CMK (cell line): ENCODE results near the gene SLC4A2.

ENCODE experiments used
- DNase-seq: peaks from one replicate; pipeline ENCODE4 v3.0.0-alpha.2; 2010; ENCODE audit warnings: low read depth

Gene SLC4A2

GRCh38 chr7:151081170-151082101, 22.0 kb downstream of the SLC4A2 start:
- no peak for DNase-seq

DNA sequence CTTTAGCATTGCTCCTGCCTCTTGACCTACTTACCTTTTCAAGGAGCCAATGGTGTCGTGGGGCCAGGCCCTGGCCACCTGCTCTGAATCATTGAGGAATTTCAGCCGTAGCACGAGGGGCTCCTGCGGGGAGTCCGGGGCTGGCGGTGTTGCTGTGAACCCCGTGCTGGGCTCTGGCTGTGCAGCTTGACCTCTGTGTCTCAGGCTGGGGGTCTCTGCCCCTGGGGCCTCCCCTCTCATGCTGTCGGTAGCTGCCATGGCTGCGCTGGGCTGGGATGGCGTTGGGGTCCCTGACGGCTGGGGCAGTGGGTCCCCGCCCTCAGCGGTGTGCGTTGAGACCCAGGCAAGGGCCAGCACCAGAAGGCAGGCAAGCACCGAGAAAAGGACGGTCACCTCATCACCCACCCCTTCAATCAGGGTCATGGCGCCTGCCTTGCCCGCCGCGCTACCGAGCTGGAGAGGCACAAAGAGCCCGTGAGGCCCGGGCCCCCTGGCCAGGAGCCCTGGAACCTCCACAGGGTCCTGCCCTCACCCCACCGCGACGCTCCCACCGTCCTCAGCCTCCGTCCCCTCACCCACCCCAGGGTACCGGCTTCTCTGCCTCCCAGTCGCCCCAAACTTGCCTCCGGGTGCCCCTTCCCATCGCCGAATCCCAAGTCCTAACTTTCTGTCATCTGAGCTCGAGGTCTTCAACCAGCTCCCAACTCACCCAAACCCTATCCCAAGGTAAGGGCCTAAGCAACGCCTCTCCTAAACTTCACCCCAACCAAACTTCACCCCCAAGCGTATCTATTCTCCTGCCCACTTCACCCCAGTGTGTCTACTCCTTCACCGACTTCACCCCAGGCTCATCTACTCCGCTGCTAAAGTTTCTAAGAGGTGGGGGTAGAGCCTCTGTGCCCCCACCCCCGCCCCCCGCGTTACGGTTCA, 23.0 kb downstream of the SLC4A2 start:
- no peak for DNase-seq

DNA sequence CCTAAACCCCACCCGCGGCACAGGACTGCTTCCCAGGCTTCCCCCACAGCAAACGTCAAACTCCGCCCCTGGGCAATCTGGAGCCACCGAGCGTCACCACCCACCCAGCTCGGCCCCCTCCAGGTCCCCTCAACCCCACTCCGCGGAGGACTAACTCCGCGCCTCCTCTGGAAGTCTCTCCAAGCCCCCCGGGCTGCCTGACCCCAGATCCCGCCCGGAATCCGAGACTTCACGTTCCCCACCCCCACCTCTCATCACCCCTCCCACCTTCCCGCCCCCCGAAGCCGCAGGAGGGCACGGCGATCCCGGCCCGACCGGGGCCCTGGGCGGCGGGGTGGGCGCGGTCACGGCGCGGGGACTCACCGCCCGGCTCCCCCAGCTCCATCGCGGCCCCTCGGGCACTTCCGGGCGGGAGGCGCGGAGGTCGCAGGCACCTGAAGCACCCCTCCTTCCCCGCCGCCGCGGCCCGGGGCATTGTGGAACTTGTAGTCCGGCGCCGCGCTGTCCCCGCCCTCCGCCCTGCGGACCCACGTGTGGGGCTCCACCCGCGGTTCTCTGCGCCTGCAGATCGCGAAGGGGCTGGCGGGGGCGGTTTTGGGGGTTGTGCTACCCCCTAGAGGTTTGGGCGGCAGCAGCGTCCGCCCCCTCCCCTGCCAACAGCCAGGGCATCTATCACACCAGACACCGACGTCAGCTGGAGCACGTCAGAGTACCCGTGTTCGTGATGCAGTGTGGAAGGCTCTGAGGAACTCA, 23.9 kb downstream of the SLC4A2 start, which contains the start of gene TMUB1:
Gene TMUB1, minus strand, starts transcription at position 423 of the 753 bp plus-strand sequence. CDS start 930 bp downstream, outside the sequence.
- no peak for DNase-seq

- DNase-seq = no peak
These were observed 24.4 kb downstream of the SLC4A2 start for GRCh38 chr7:151083824-151084160.

DNA sequence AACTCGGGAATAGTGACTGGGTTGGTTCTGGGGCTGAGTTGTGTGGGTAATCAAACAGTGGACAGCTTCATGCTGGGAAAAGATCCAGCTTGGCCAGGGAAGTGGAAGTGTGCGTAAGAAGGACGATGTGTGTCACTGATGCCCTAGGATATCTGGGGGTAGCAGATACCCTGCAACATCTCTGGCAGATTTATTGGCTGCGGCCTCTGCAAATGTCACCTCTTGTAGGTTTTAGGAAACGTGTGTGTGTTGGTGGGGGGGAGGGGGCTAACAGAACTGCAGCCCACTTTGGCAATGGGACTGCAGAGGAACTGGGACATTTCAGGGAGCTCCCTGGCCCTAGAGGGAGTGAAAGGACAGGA, 25.9 kb downstream of the SLC4A2 start:
- DNase-seq = no peak

GRCh38 chr7:151085691-151086620, 26.6 kb downstream of the SLC4A2 start, which contains the start of gene AGAP3:
TSS of gene AGAP3 (plus strand) at chr7:151086475. CDS start at chr7:151086742, 267 bp downstream.
- peak; percentile 67 for DNase-seq

- no peak for DNase-seq
These were observed 27.4 kb downstream of the SLC4A2 start for GRCh38 chr7:151086802-151087244.

DNA sequence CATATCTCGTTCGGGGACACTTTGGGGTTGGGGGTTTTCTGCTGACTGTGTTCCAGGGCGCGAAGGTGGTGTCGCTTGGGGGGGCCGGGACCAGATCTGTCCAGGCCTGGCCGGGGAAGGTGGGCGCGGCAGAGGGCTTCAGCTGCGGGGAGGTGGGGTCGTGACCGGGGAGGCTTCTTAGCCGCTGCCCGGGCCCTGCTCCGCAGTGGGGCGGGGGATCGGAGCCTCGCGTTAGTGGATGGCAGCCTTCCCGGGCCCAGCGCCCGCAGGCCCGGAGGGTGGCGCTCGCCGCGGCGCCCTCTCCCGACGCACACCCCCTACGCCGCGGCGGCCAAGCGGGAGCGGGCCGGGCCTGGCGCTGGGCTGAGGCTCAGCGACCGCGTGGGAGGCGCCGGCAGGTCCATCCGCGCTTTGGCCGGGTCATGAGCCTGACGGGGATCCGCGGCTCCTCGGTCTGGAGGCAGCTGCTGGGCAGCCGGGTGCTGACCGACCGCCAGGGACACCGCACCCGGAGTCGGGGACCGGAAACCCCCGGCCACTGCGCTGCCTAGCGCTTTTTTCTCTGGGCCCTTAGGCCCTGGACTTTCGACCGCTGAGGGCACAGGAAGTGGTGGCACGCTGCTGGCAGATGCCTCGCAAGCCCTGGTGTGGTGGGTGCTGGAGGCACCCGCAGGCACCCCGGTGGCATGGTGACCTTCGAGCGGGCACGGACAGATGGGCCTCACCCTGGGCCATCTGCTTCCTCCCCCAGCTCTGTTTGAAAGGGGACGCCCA, 28.0 kb downstream of the SLC4A2 start:
- DNase-seq = no peak

- no peak for DNase-seq
These were observed 28.8 kb downstream of the SLC4A2 start for GRCh38 chr7:151088019-151088855.

- DNase-seq = no peak
These were observed 29.7 kb downstream of the SLC4A2 start for GRCh38 chr7:151088856-151089699.

DNA sequence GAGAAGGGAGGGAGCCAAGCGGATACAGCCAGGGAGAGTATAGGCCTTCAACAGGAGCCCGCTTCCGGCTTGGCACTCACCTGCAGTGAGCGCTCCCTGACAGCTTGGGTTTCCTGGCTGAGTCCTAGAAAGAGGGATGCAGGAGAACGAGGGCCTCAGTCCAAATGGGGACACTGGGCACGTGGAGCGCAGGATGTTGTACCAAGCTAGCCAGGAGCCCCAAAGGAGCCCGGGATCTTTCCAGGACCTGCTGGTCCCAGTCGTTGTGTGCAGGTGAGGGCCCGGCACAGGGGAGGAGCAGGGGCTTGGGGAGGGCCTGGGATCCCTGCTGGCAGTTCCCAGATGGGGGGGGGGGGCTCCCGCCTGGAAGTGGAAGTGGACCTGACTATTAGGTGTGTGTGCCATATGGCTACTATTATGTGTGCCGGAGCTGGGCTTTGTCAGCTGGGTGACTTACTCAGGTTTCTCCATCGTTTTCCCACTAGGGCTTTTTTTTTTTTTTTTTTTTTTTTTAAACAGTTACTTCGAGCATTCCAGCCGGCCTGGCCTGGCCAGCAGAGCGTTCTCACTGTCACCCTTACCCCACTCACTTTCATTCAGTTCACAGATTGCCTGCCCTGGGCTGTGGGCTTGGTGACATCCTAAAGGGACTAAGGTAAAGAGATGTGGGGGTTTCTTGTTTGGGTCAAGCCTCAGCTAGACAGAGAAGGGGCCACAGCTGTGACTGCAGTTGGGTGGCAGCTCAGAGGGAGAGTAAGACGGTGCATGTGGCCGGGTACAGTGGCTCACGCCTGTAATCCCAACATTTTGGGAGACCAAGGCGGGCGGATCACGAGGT, 30.7 kb downstream of the SLC4A2 start:
- DNase-seq = no peak

DNA sequence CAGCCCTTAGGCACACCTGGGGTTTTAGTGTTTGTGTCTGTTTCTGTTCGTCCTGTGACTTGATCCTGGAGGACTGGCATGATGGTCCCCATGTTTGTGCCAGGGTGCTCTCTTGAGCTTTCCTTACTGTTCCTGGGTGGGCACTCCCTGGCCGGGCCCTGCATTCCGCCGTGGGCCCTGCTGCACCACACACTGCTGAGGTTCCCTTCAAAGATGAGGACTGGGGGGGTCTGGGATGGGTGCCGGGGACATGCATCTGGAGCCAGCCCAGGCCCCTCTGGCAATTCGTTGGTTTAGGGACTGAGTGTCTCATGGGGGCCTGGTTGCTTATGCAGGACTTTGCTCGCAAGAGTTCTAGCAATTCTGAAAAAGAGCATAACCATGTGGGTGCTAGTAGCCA, 31.6 kb downstream of the SLC4A2 start:
- DNase-seq = no peak

DNA sequence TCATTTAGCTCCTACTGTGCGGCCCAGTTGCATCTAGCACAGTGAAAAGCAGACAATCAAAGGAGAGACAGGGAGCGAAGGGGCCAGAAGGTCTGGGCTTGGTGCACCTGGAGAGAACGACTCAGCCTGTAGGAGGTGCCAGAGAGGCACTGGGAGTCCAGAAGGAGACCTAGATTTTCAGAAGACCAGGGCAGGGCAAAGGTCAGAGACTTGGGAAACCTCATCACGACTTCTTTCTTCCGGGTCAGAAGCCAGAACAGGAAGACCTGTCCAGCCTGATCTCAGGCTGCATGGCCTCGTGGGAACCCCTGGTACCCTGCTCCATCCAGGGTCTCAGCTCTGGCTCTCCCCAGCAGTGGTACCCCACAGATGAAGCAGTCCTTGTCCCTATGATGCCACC, 32.0 kb downstream of the SLC4A2 start:
- no peak for DNase-seq

DNA sequence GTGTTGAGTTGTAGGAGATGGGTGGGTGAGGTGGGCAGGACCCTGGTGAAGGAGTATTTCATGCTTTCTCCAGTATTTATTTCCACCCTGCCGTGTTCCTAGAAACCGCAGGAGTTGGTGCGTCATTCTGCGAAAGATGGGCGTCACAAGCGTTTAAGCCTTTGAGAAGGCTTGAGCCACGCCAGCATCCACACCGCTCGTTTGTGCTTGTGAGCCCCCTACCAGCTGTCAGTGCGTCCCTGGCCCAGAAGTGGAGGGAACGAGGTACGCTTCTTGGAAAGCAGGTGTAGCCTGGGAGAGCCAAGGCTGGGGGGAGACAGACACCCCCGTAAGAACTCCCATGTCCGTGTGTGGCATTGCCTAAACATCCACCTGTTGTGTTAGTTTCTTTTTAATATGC, 32.6 kb downstream of the SLC4A2 start:
- DNase-seq = no peak

DNA sequence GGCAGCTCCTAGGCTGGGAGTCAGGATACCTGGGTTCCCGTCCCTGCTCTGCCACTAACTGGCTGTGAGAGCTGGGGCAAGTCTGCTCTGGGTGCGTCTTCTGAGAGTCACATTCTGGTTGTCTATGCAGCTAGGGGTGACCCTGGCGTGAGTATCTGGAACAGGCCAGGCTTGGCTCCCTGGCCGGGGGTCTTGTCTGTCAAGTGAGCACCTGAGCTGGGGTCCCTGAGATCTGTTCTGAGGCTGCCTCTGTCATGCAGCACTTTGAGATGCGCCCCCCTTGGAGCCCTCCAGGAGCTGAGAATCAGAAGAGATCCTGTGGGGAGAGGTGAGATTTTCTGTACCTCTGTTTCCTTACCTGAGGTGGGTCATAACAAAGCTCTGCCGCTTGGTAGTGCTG, 34.4 kb downstream of the SLC4A2 start:
- DNase-seq = no peak

- no peak for DNase-seq
These were observed 35.3 kb downstream of the SLC4A2 start for GRCh38 chr7:151094675-151095074.

GRCh38 chr7:151095123-151095797, 35.9 kb downstream of the SLC4A2 start:
- DNase-seq = no peak
